SK-N-SH (cell line): Measurements from ENCODE around the gene CAPN10.

Experiments
- CTCF ChIP-seq: fragments of 200-600 bp; sonication (generic); IDR thresholded peaks from 2 replicates; pipeline ENCODE4 v1.6.1; 2017; ENCODE audit warnings: antibody characterized with exemption, mild to moderate bottlenecking, moderate library complexity
- EZH2phosphoT487 ChIP-seq: fragments of 200-600 bp; sonication (generic); IDR thresholded peaks from 2 replicates; pipeline ENCODE4 v1.6.1; 2017; ENCODE audit warnings: low read depth, mixed run types, mild to moderate bottlenecking, antibody characterized with exemption, moderate library complexity, borderline replicate concordance
- GABPA ChIP-seq: IDR thresholded peaks from 2 replicates; pipeline ENCODE4 v1.4.0; 2012; ENCODE audit warnings: low read depth, mild to moderate bottlenecking
- NRF1 ChIP-seq: IDR thresholded peaks from 2 replicates; pipeline ENCODE4 v1.6.1; 2012; ENCODE audit warnings: low read depth, mild to moderate bottlenecking, low read length
- POLR2AphosphoS5 ChIP-seq: IDR thresholded peaks from 2 replicates; pipeline ENCODE4 v1.6.1; 2012; ENCODE audit warnings: low read depth, low read length
- REST ChIP-seq: IDR thresholded peaks from 2 replicates; pipeline ENCODE4 v1.6.1; 2012; ENCODE audit warnings: mild to moderate bottlenecking, low read depth, low read length, moderate library complexity
- RXRA ChIP-seq: IDR thresholded peaks from 2 replicates; pipeline ENCODE4 v1.4.0; 2012; ENCODE audit warnings: low read depth, mild to moderate bottlenecking, borderline replicate concordance
- SIN3A ChIP-seq: IDR thresholded peaks from 2 replicates; pipeline ENCODE4 v1.6.1; 2012; ENCODE audit warnings: low read depth, mild to moderate bottlenecking, low read length, moderate library complexity, borderline replicate concordance
- SMC3 ChIP-seq: IDR thresholded peaks from 2 replicates; pipeline ENCODE4 v1.6.1; 2012; ENCODE audit warnings: low read depth, low read length, improper control_type of control experiment
- TAF1 ChIP-seq: IDR thresholded peaks from 2 replicates; pipeline ENCODE4 v1.6.1; 2012; ENCODE audit warnings: low read depth, mild to moderate bottlenecking, low read length, moderate library complexity, borderline replicate concordance
- YY1 ChIP-seq: IDR thresholded peaks from 2 replicates; pipeline ENCODE4 v1.4.0; 2012; ENCODE audit warnings: low read depth, mild to moderate bottlenecking

DNA sequence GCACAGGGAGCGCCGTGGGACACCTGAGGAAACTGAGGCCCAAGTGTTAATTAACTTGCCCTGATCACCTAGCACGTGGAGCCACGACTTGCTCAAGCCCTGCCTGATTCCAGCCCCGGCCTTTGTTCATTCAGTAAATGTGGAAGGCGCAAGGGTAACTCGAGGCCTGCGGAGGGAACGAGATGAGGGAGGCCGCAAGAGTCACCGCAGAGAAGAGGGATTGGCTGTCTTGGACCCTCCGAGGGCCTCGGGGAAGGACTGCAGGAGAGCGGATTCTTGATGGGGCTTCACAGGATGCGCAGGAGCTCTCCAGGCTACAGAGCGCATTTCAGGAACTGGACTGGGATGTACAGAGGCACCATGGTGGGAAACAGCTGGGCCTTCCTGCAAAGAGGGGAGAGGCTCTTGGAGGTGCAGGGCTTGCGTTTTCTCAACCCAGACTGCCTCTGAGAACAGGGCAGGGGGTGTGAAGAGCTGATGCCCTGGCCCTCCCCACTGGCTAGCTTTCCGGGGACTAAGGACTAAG is 28.2 kb upstream of the CAPN10 start:
- no peak for TF ChIP-seq GABPA
- TF ChIP-seq TAF1: no peak
- TF ChIP-seq EZH2phosphoT487: no peak
- no peak for TF ChIP-seq REST
- TF ChIP-seq CTCF: no peak
- no peak for TF ChIP-seq SIN3A
- TF ChIP-seq POLR2AphosphoS5: no peak
- no peak for TF ChIP-seq SMC3
- TF ChIP-seq RXRA: no peak
- TF ChIP-seq NRF1: no peak
- no peak for TF ChIP-seq YY1
